ENCODE data around the gene HERPUD2. TPM values are rescaled to one million over a fixed set of nuclear protein-coding genes. Genes with fewer than 3 reads are reported as not detected.

Gene HERPUD2
- total and polyA plus RNA-seq, 2 of the 8 experiments (the other 6 are each of a cell fraction or from before 2014, with no cell fraction given): 18.3 to 27.3 TPM

GRCh38 chr7:35707422-35707821 lies 12.5 kb upstream of the HERPUD2 start:
- FAIRE-seq: no peak
- no peaks in the 10 kb centered on the region for H3K4me1 ChIP-seq (replicated peaks in 1 of 4; ENCODE audit: control insufficient read depth in 3 of 4, insufficient read depth in 4 of 4, low read length in 3 of 4)
- no peaks in the 10 kb centered on the region for H4K20me1 ChIP-seq (replicated peaks in 1 of 2; ENCODE audit: control insufficient read depth in 1 of 2, insufficient read depth in 2 of 2, low read length in 2 of 2)
- H3K4me2 ChIP-seq (ENCODE audit: insufficient read depth in 1 of 2, low read depth in 2 of 2, low read length in 2 of 2): no peak overlapping the region
- H3K4ac ChIP-seq (replicated peaks; ENCODE audit: insufficient read length, low read depth, low read length): no peak overlapping the region
- no peak overlapping the region for H2BK20ac ChIP-seq (ENCODE audit: low read length)
- H3K14ac ChIP-seq (ENCODE audit: insufficient read length): no peak overlapping the region
- no peaks in the 10 kb centered on the region for H3K9me3 ChIP-seq (ENCODE audit: insufficient read depth in 2 of 2, low read depth in 1 of 2, low read length in 1 of 2)
- no peak overlapping the region for H4K5ac ChIP-seq (ENCODE audit: insufficient read length, low read depth, low read length)
- no peak overlapping the region for H2AFZ ChIP-seq (ENCODE audit: low read length)
- no peak overlapping the region for H3K56ac ChIP-seq (replicated peaks; ENCODE audit: insufficient read length, low read depth, low read length)
- ChIA-PET CTCF (ENCODE audit: partially characterized antibody) (interaction anchor here (1.0 to 6.6 kb wide), 5 partner anchors 10 to 200 kb away, joined by 3 to 44 read pairs (median 4); no protein-coding TSS in a partner anchor), POLR2A (ENCODE audit: partially characterized antibody) (interaction anchor here (0.6 to 2.4 kb wide), 4 partner anchors 10 to 93 kb away, joined by 4 to 8 read pairs (median 6); partner anchors contain the start of genes HERPUD2 and SEPTIN7)
- H4K91ac ChIP-seq (replicated peaks; ENCODE audit: insufficient read length, low read length): no peak overlapping the region
- no peaks in the 10 kb centered on the region for H3K79me2 ChIP-seq (ENCODE audit: control insufficient read depth in 1 of 2, insufficient read depth in 2 of 2, low read length in 2 of 2)
- H3K79me1 ChIP-seq (ENCODE audit: low read depth, low read length): no peaks in the 10 kb centered on the region
- H2BK5ac ChIP-seq (ENCODE audit: low read depth, low read length): no peak overlapping the region
- no peaks in the 10 kb centered on the region for H3K23me2 ChIP-seq (ENCODE audit: low read depth, low read length)
- no peak for TF ChIP-seq SAP30 (IDR thresholded peaks at IDR 0.05; ENCODE audit: insufficient read depth, insufficient replicate concordance, low read length)
- TF ChIP-seq ATF3 (IDR thresholded peaks at IDR 0.05; ENCODE audit: insufficient read depth, low read depth, low read length): no peak
- no peak for TF ChIP-seq SIX5 (IDR thresholded peaks at IDR 0.05; ENCODE audit: low read depth, low read length)
- TF ChIP-seq CBX5 (IDR thresholded peaks at IDR 0.05; ENCODE audit: low read depth, low read length): no peak
- TF ChIP-seq CHD1 (IDR thresholded peaks at IDR 0.05; ENCODE audit: low read depth, low read length): no peak
- no peak overlapping the region for H2BK120ac ChIP-seq (replicated peaks; ENCODE audit: low read depth, low read length)
- no peak overlapping the region for H3K23ac ChIP-seq (ENCODE audit: insufficient read length)
- no peak overlapping the region for H2AK5ac ChIP-seq (ENCODE audit: low read depth, low read length)
- WGBS, 2 experiments (ENCODE audit: extremely low coverage in 1 of 2, insufficient coverage in 1 of 2, insufficient read length in 1 of 2, insufficient replicate concordance in 2 of 2, low coverage in 1 of 2, low lambda C conversion rate in 2 of 2, missing lambda C conversion rate in 1 of 2): 69% methylated on average over 4 of the region's 4 CpGs; no CpG with 5 or more reads in 1 of the 2 experiments
- H3K27ac ChIP-seq (ENCODE audit: low read depth, low read length): no peak overlapping the region
- no peak overlapping the region for H3K4me3 ChIP-seq (ENCODE audit: extremely low read depth in 1 of 4, insufficient read depth in 2 of 4, low read depth in 3 of 4, low read length in 4 of 4)
- no peak overlapping the region for H2BK12ac ChIP-seq (ENCODE audit: low read depth, low read length)
- H3K9ac ChIP-seq (replicated peaks in 1 of 4; ENCODE audit: extremely low read depth in 1 of 4, low read depth in 3 of 4, low read length in 3 of 4): no peak overlapping the region
- H4K8ac ChIP-seq (ENCODE audit: extremely low read depth, insufficient read depth, low read length): no peak overlapping the region
- H3K18ac ChIP-seq (ENCODE audit: extremely low read depth, low read length): no peak overlapping the region
- H3K36me3 ChIP-seq (ENCODE audit: control insufficient read depth in 2 of 4, insufficient read depth in 4 of 4, low read length in 3 of 4): no peaks in the 10 kb centered on the region
- DNase-seq (ENCODE audit: low read depth in 1 of 2, low spot score in 2 of 2): no peak
- H3K27me3 ChIP-seq (replicated peaks in 1 of 4; ENCODE audit: control insufficient read depth in 3 of 4, extremely low read depth in 1 of 4, insufficient read depth in 3 of 4, low read length in 3 of 4): no peaks in the 10 kb centered on the region
- no peak overlapping the region for H2BK15ac ChIP-seq (ENCODE audit: low read length)

Measured in H1 (cell line).